ENCODE data around the gene PGM3. TPM values are rescaled to one million over a fixed set of nuclear protein-coding genes. Genes with fewer than 3 reads are reported as not detected.

The PGM3 gene
- total RNA-seq, 2 donors from 2014 or later, result 78.3 to 101 TPM

DNA sequence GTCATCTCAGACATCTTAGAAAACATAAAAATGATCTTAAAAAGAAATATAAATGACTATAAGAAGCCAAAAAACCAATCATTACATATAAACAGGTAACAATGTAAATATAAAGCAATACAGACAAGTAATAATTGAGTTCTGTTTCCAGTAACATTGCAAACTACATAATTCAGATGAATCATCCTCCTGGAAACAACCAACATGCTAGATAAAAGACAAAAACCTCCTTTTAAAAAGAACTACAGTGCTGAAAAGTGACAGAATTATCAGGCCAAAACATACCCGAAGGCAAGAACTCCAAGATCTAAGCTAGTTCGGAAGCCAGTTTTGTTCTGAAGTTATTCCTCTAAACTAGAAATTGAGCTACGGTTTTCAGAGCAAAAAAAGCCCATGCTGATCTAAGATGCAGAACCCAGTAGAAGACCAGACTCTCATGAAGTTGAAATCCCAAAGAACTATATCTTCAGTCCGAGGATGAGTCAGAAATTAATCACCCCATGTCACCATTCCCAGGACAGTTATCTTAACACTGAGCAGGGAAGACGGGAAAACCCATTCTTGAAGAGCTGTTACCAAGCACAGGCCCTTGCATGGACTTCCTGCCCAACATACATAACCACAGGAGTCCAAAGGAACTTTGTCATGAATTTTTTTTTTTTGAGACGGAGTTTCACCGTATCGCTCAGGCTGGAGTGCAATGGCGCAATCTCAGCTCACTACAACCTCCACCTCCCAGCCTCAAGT lies 9.8 kb downstream of the PGM3 start:
- H3K9me3 Mint-ChIP-seq, result no peaks in the 10 kb centered on the region
- Histone ChIP-seq H3K9ac (ENCODE audit: extremely low read depth, low read length, poor library complexity, severe bottlenecking) (no peak overlapping the region), H3K4me1 (ENCODE audit: control insufficient read depth, insufficient read depth, low read length) (no peaks in the 10 kb centered on the region), H3K4me3 (ENCODE audit: low read length) (no peak overlapping the region), H3K9me3 (ENCODE audit: control insufficient read depth, low read length) (no peaks in the 10 kb centered on the region), H3K36me3 (ENCODE audit: control insufficient read depth, insufficient read depth, low read length) (peaks cover 89% of the 10 kb centered on the region), H3K27ac (ENCODE audit: low read depth, low read length) (no peak overlapping the region), H3K27me3 (ENCODE audit: control insufficient read depth, insufficient read depth, low read length, poor library complexity, severe bottlenecking) (no peaks in the 10 kb centered on the region)
- TF ChIP-seq, protein P1, sequence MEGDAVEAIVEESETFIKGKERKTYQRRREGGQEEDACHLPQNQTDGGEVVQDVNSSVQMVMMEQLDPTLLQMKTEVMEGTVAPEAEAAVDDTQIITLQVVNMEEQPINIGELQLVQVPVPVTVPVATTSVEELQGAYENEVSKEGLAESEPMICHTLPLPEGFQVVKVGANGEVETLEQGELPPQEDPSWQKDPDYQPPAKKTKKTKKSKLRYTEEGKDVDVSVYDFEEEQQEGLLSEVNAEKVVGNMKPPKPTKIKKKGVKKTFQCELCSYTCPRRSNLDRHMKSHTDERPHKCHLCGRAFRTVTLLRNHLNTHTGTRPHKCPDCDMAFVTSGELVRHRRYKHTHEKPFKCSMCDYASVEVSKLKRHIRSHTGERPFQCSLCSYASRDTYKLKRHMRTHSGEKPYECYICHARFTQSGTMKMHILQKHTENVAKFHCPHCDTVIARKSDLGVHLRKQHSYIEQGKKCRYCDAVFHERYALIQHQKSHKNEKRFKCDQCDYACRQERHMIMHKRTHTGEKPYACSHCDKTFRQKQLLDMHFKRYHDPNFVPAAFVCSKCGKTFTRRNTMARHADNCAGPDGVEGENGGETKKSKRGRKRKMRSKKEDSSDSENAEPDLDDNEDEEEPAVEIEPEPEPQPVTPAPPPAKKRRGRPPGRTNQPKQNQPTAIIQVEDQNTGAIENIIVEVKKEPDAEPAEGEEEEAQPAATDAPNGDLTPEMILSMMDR (conservative IDR thresholded peaks at IDR 0.05), result no peak
- H3K27me3 Mint-ChIP-seq (ENCODE audit: insufficient read depth), result no peaks in the 10 kb centered on the region
- no peak overlapping the region for H3K4me3 Mint-ChIP-seq
- no peak for DNase-seq
- peaks cover 64% of the 10 kb centered on the region for H3K36me3 Mint-ChIP-seq (ENCODE audit: low read depth)
- WGBS, 2 experiments (ENCODE audit: insufficient coverage in 1 of 2, insufficient read length in 1 of 2), result 90 to 94% methylated on average over 7 to 9 of the region's 9 CpGs
- H3K27ac Mint-ChIP-seq, result peak overlapping the region; percentile 20
- H3K4me1 Mint-ChIP-seq, result peaks cover 1% of the 10 kb centered on the region

- H3K4me3 Mint-ChIP-seq, result no peak overlapping the region
Measured at GRCh38 chr6:83182114-83182513, 11.0 kb downstream of the PGM3 start.

GRCh38 chr6:83180426-83180950 lies 12.6 kb downstream of the PGM3 start:
- DNase-seq, result no peak
- Histone ChIP-seq H3K27ac (ENCODE audit: low read depth, low read length) (no peak overlapping the region), H3K9ac (ENCODE audit: extremely low read depth, low read length, poor library complexity, severe bottlenecking) (no peak overlapping the region), H3K9me3 (ENCODE audit: control insufficient read depth, low read length) (no peaks in the 10 kb centered on the region), H3K27me3 (ENCODE audit: control insufficient read depth, insufficient read depth, low read length, poor library complexity, severe bottlenecking) (no peaks in the 10 kb centered on the region), H3K4me1 (ENCODE audit: control insufficient read depth, insufficient read depth, low read length) (no peaks in the 10 kb centered on the region), H3K4me3 (ENCODE audit: low read length) (no peak overlapping the region), H3K36me3 (ENCODE audit: control insufficient read depth, insufficient read depth, low read length) (peaks cover 92% of the 10 kb centered on the region)
- no peaks in the 10 kb centered on the region for H3K9me3 Mint-ChIP-seq
- TF ChIP-seq, protein P1 (conservative IDR thresholded peaks at IDR 0.05), result no peak
- H3K27me3 Mint-ChIP-seq (ENCODE audit: insufficient read depth), result no peaks in the 10 kb centered on the region
- H3K27ac Mint-ChIP-seq, result no peak overlapping the region
- peaks cover 62% of the 10 kb centered on the region for H3K36me3 Mint-ChIP-seq (ENCODE audit: low read depth)
- no peak overlapping the region for H3K4me3 Mint-ChIP-seq
- no peaks in the 10 kb centered on the region for H3K4me1 Mint-ChIP-seq

More at GRCh38 chr6:83182114-83182513, 11.0 kb downstream of the PGM3 start:
- Histone ChIP-seq H3K9ac (ENCODE audit: extremely low read depth, low read length, poor library complexity, severe bottlenecking) (no peak overlapping the region), H3K27me3 (ENCODE audit: control insufficient read depth, insufficient read depth, low read length, poor library complexity, severe bottlenecking) (no peaks in the 10 kb centered on the region), H3K9me3 (ENCODE audit: control insufficient read depth, low read length) (no peaks in the 10 kb centered on the region), H3K27ac (ENCODE audit: low read depth, low read length) (no peak overlapping the region), H3K4me3 (ENCODE audit: low read length) (no peak overlapping the region), H3K4me1 (ENCODE audit: control insufficient read depth, insufficient read depth, low read length) (no peaks in the 10 kb centered on the region), H3K36me3 (ENCODE audit: control insufficient read depth, insufficient read depth, low read length) (peaks cover 90% of the 10 kb centered on the region)
- no peaks in the 10 kb centered on the region for H3K9me3 Mint-ChIP-seq
- no peaks in the 10 kb centered on the region for H3K27me3 Mint-ChIP-seq (ENCODE audit: insufficient read depth)
- no peaks in the 10 kb centered on the region for H3K4me1 Mint-ChIP-seq
- DNase-seq, result no peak
- H3K27ac Mint-ChIP-seq, result no peak overlapping the region
- peaks cover 66% of the 10 kb centered on the region for H3K36me3 Mint-ChIP-seq (ENCODE audit: low read depth)
- TF ChIP-seq, protein P1 (conservative IDR thresholded peaks at IDR 0.05), result no peak
- 90% methylated on average over 1 of the region's 1 CpG; no CpG with 5 or more reads in 1 of the 2 experiments for WGBS, 2 experiments (ENCODE audit: insufficient coverage in 1 of 2, insufficient read length in 1 of 2)

Data from endodermal cell (in vitro differentiated cells).